Endothelial cell of umbilical vein (primary cell): ENCODE results near the gene OSBPL10. TPM values are rescaled to one million over a fixed set of nuclear protein-coding genes. Genes with fewer than 3 reads are reported as not detected.

Experiments
- BruUV-seq: library from RNA; stranded (reverse); fragments of 400-500 nt; replicated peaks from 2 replicates; lab custom pipeline; 2021; lab: Mats Ljungman, UMichigan
- CTCF ChIA-PET: fragments of 300-600, 350-600 bp; sonication (Branson Sonifier 250); formaldehyde crosslinking; loops from one replicate; lab custom pipeline; 2021; ENCODE audit warnings: antibody characterized with exemption, inconsistent platforms; lab: Charles Lee
- POLR2A ChIA-PET: fragments of 300-600, 350-600 bp; sonication (Branson Sonifier 250); formaldehyde crosslinking; loops from one replicate; lab custom pipeline; 2021; ENCODE audit warnings: antibody characterized with exemption, inconsistent platforms; lab: Charles Lee
- DNase-seq: peaks from one replicate; pipeline ENCODE4 v3.0.0-alpha.2; 2011; ENCODE audit warnings: low read depth, low spot score
- FAIRE-seq: peaks from 2 replicates; lab custom pipeline; 2011; peaks lifted over from hg19 to GRCh38; lab: Jason Lieb, UNC
- H2AFZ ChIP-seq: 2 replicates; pipeline ENCODE4 v1.6.0; 2012; ENCODE audit warnings: low read depth, low read length, control low read depth, inconsistent platforms
- H3K27ac ChIP-seq: 2 replicates; pipeline ENCODE4 v1.5.1; 2011; ENCODE audit warnings: low read depth, mild to moderate bottlenecking, control low read depth, low read length, moderate library complexity; ENCODE audit not compliant: insufficient read depth
- H3K27me3 ChIP-seq, 2 experiments: 2 replicates each; pipeline versions ENCODE4 v1.6.0 to v1.6.1; 2011; ENCODE audit warnings: low read length in 2 of 2, mixed read lengths in 1 of 2; ENCODE audit not compliant: control insufficient read depth in 2 of 2, insufficient read depth in 2 of 2
- H3K36me3 ChIP-seq, 2 experiments: 2 replicates in 1 of 2; 3 replicates in 1 of 2; pipeline ENCODE4 v1.5.1; 2011; ENCODE audit warnings: low read length in 2 of 2, mild to moderate bottlenecking in 1 of 2, moderate library complexity in 1 of 2; ENCODE audit not compliant: control insufficient read depth in 2 of 2, insufficient read depth in 2 of 2; ENCODE audit errors: extremely low read depth in 1 of 2
- H3K4me1 ChIP-seq: 3 replicates; pipeline ENCODE4 v1.5.1; 2011; ENCODE audit warnings: mild to moderate bottlenecking, low read length; ENCODE audit not compliant: control insufficient read depth, insufficient read depth; ENCODE audit errors: extremely low read depth
- H3K4me2 ChIP-seq: 2 replicates; pipeline ENCODE4 v1.6.1; 2011; ENCODE audit warnings: low read length, control low read depth, mixed read lengths; ENCODE audit not compliant: insufficient read depth
- H3K4me3 ChIP-seq, 3 experiments: fragments of 200-600 bp in 1 of 3; sonication (generic), shearing (Covaris generic) in 1 of 3; replicated peaks in 1 of 3; 2 replicates each; pipeline ENCODE4 v1.5.1; 2011 to 2016; ENCODE audit warnings: control low read depth in 3 of 3, low read length in 3 of 3, mild to moderate bottlenecking in 2 of 3, inconsistent platforms in 1 of 3, low read depth in 1 of 3, moderate library complexity in 1 of 3; ENCODE audit not compliant: insufficient read depth in 1 of 3
- H3K79me2 ChIP-seq: 2 replicates; pipeline ENCODE4 v1.6.0; 2012; ENCODE audit warnings: low read length, inconsistent platforms; ENCODE audit not compliant: control insufficient read depth, insufficient read depth
- H3K9ac ChIP-seq: replicated peaks from 2 replicates; pipeline ENCODE3; 2011; ENCODE audit warnings: low read length, control low read depth; ENCODE audit not compliant: insufficient read depth; ENCODE audit errors: extremely low read depth
- H3K9me1 ChIP-seq: replicated peaks from 3 replicates; pipeline ENCODE4 v1.6.0; 2011; ENCODE audit warnings: mild to moderate bottlenecking, low read length; ENCODE audit not compliant: control insufficient read depth, insufficient read depth; ENCODE audit errors: extremely low read depth
- H3K9me3 ChIP-seq: replicated peaks from 2 replicates; pipeline ENCODE4 v1.5.1; 2012; ENCODE audit warnings: low read length, inconsistent platforms; ENCODE audit not compliant: control insufficient read depth, insufficient read depth
- H4K20me1 ChIP-seq: replicated peaks from 2 replicates; pipeline ENCODE3; 2011; ENCODE audit warnings: mild to moderate bottlenecking, low read length; ENCODE audit not compliant: control insufficient read depth, insufficient read depth; ENCODE audit errors: extremely low read depth
- EZH2 ChIP-seq: IDR thresholded peaks from 2 replicates; pipeline ENCODE4 v1.6.1; 2012; ENCODE audit warnings: borderline replicate concordance, low read depth, mild to moderate bottlenecking, moderate library complexity, low read length, inconsistent platforms; ENCODE audit not compliant: severe bottlenecking
- FOS ChIP-seq: IDR thresholded peaks from 2 replicates; pipeline ENCODE4 v1.6.1; 2011; ENCODE audit warnings: mild to moderate bottlenecking, low read length, moderate library complexity, borderline replicate concordance; ENCODE audit not compliant: insufficient read depth
- GATA2 ChIP-seq: IDR thresholded peaks from 2 replicates; pipeline ENCODE4 v1.7.0; 2011; ENCODE audit warnings: low read depth, mild to moderate bottlenecking, moderate library complexity, mixed read lengths, low read length; ENCODE audit not compliant: insufficient read length, insufficient read depth
- JUN ChIP-seq: IDR thresholded peaks from 2 replicates; pipeline ENCODE4 v1.6.1; 2011; ENCODE audit warnings: borderline replicate concordance, low read depth; ENCODE audit not compliant: insufficient read length, insufficient read depth
- MYC ChIP-seq: IDR thresholded peaks from one replicate; pipeline ENCODE4 v1.6.1; 2011; ENCODE audit warnings: mild to moderate bottlenecking, low read depth, low read length
- POLR2A ChIP-seq: IDR thresholded peaks from 2 replicates; pipeline ENCODE4 v1.6.1; 2012; ENCODE audit warnings: low read depth, mild to moderate bottlenecking, control low read depth, low read length
- POLR2AphosphoS5 ChIP-seq: IDR thresholded peaks from 2 replicates; pipeline ENCODE4 v1.6.1; 2012; ENCODE audit warnings: low read depth, mild to moderate bottlenecking, control low read depth, low read length, moderate library complexity; ENCODE audit not compliant: insufficient read depth
- dilution Hi-C: fragments of 300-500 bp; cut with MboI; formaldehyde crosslinking; loops from one replicate; pipeline ENCODE4 v1.15.0; 2019; ENCODE audit warnings: low sequenced_read_pairs; ENCODE audit not compliant: extremely low pct_ligation_motif_present
- intact Hi-C: fragments of 100-400 bp; cut with micrococcal nuclease; formaldehyde crosslinking; loops from one replicate; pipeline ENCODE4 v1.10.0; 2022
- polyA plus RNA-seq, 4 experiments: library from polyadenylated mRNA; depleted of rRNA in 3 of 4; stranded (reverse) in 3 of 4; unstranded in 1 of 4; fragments of >200 nt; gene quantifications; 2 replicates each; pipeline versions ENCODE4 v1.2.1 to v1.2.3, GENCODE V29; 2011 to 2012; ENCODE audit warnings: missing spikeins in 1 of 4
- total RNA-seq: library from RNA; stranded (reverse); gene quantifications from 2 replicates; pipeline ENCODE4 v1.2.3, GENCODE V29; 2021
- TF ChIP-seq, protein P1 (sequence below): IDR thresholded peaks from 2 replicates; pipeline ENCODE4 v1.6.1; 2011; ENCODE audit not compliant: insufficient read depth, insufficient read length
- TF ChIP-seq, protein P2 (sequence below), 2 donors: IDR thresholded peaks; 1 replicate in 1 of 2; 2 replicates in 1 of 2; pipeline ENCODE4 v1.5.1; 2011; ENCODE audit warnings: low read length in 2 of 2, mild to moderate bottlenecking in 2 of 2, moderate library complexity in 2 of 2, control low read depth in 1 of 2, inconsistent platforms in 1 of 2, low read depth in 1 of 2; ENCODE audit not compliant: insufficient read depth in 1 of 2; ENCODE audit errors: extremely low read depth in 1 of 2

Gene OSBPL10
- total and polyA plus RNA-seq, 2 donors (not counting 3 experiments of a cell fraction or from before 2014, with no cell fraction given) = 10.8 to 47.6 TPM

DNA sequence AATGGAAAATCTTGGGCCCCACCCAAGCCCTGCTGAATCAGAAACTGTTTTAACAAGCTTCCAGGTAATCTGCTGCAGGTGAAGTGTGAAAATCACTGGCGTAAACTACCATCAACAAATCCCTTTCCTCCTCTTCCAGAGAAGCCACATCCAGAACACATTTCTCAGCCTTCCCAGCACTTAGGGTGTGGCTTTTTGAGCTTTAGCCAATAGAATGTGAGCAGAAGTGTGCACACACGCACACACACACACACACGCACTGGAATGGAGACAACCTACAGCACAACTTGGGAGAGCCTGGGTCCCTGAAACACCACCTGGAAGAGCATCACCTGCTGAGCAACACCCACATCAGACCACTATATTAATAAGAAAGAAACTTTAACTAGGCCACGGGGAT is 98.6 kb downstream of the OSBPL10 start:
- no TSS peak for BruUV-seq

More for the DNA sequence above, 98.6 kb downstream of the OSBPL10 start:
- TF ChIP-seq MYC (no peak), POLR2AphosphoS5 (no peak), POLR2A (no peak), FOS (no peak), GATA2 (no peak), EZH2 (no peak), JUN (no peak)
- TF ChIP-seq, protein P1, sequence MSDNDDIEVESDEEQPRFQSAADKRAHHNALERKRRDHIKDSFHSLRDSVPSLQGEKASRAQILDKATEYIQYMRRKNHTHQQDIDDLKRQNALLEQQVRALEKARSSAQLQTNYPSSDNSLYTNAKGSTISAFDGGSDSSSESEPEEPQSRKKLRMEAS = no peak
- TF ChIP-seq, protein P2, sequence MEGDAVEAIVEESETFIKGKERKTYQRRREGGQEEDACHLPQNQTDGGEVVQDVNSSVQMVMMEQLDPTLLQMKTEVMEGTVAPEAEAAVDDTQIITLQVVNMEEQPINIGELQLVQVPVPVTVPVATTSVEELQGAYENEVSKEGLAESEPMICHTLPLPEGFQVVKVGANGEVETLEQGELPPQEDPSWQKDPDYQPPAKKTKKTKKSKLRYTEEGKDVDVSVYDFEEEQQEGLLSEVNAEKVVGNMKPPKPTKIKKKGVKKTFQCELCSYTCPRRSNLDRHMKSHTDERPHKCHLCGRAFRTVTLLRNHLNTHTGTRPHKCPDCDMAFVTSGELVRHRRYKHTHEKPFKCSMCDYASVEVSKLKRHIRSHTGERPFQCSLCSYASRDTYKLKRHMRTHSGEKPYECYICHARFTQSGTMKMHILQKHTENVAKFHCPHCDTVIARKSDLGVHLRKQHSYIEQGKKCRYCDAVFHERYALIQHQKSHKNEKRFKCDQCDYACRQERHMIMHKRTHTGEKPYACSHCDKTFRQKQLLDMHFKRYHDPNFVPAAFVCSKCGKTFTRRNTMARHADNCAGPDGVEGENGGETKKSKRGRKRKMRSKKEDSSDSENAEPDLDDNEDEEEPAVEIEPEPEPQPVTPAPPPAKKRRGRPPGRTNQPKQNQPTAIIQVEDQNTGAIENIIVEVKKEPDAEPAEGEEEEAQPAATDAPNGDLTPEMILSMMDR (IDR thresholded peaks at IDR 0.05; ENCODE audit: extremely low read depth in 1 of 2, insufficient read depth in 1 of 2, low read depth in 1 of 2, low read length in 2 of 2) = no peak
- Histone ChIP-seq H4K20me1 (no peaks in the 10 kb centered on the region), H3K9me1 (no peaks in the 10 kb centered on the region), H3K4me3 (no peak overlapping the region), H3K4me2 (no peak overlapping the region), H3K36me3 (no peaks in the 10 kb centered on the region), H3K27me3 (no peaks in the 10 kb centered on the region), H3K79me2 (no peaks in the 10 kb centered on the region), H3K27ac (no peak overlapping the region), H3K9ac (no peak overlapping the region), H3K4me1 (no peaks in the 10 kb centered on the region), H2AFZ (no peak overlapping the region), H3K9me3 (no peaks in the 10 kb centered on the region)
- FAIRE-seq (no peak), DNase-seq (no peak)
- dilution Hi-C loops = no loop called here
- ChIA-PET CTCF (no interaction called here), POLR2A (no interaction called here)
- intact Hi-C loops = no loop called here
